Stomach (tissue), 9 donors: ENCODE results near the gene ATP6V1B1. TPM values are rescaled to one million over a fixed set of nuclear protein-coding genes. Genes with fewer than 3 reads are reported as not detected.

ENCODE experiments used
- DNase-seq, 2 donors: peaks; one replicate each; pipeline versions ENCODE4 v3.0.0 to v3.0.0-alpha.2; 2013 to 2019
- H3K27ac ChIP-seq, 5 donors: fragments of 200-600 bp in 4 of 5; sonication (generic) in 4 of 5; one replicate each; pipeline ENCODE4 v1.5.1; 2013 to 2019; ENCODE audit warnings: mild to moderate bottlenecking in 1 of 5, moderate library complexity in 1 of 5
- H3K27me3 ChIP-seq, 3 donors: fragments of 200-600 bp; sonication (generic); one replicate each; pipeline ENCODE4 v1.5.1; 2017 to 2019; ENCODE audit warnings: mixed run types in 1 of 3
- H3K36me3 ChIP-seq, 4 donors: fragments of 200-600 bp; sonication (generic); 1 replicate in 3 of 4; 2 replicates in 1 of 4; pipeline ENCODE4 v1.5.1; 2016 to 2019
- H3K4me1 ChIP-seq, 4 donors: fragments of 200-600 bp; sonication (generic); one replicate each; pipeline ENCODE4 v1.5.1; 2016 to 2019
- H3K4me3 ChIP-seq, 4 donors: fragments of 200-600 bp; sonication (generic) in 3 of 4; one replicate each; pipeline ENCODE4 v1.5.1; 2016 to 2019; ENCODE audit warnings: mild to moderate bottlenecking in 1 of 4
- H3K9me3 ChIP-seq, 4 donors: fragments of 200-600 bp; sonication (generic); one replicate each; pipeline ENCODE4 v1.5.1; 2016 to 2019
- CTCF ChIP-seq, 7 experiments: fragments of 450-650 bp in 4 of 7; fragments of 200-600 bp in 3 of 7; sonication (generic) in 3 of 7; IDR thresholded peaks; one replicate each; pipeline ENCODE4 v1.5.1; 2016 to 2019; ENCODE audit warnings: antibody characterized with exemption in 7 of 7, control low read depth in 2 of 7, mild to moderate bottlenecking in 1 of 7
- EP300 ChIP-seq: sonication (generic); formaldehyde crosslinking; IDR thresholded peaks from one replicate; pipeline ENCODE4 v1.6.1; 2017; ENCODE audit warnings: antibody characterized with exemption
- POLR2A ChIP-seq, 4 donors: fragments of 450-650 bp; IDR thresholded peaks; one replicate each; pipeline ENCODE4 v1.6.1; 2016; ENCODE audit warnings: antibody characterized with exemption in 4 of 4, control low read depth in 2 of 4, mild to moderate bottlenecking in 1 of 4, moderate library complexity in 1 of 4
- POLR2AphosphoS5 ChIP-seq, 3 donors: sonication (generic); formaldehyde crosslinking; IDR thresholded peaks; one replicate each; pipeline ENCODE4 v1.6.1; 2016; ENCODE audit warnings: antibody characterized with exemption in 3 of 3
- WGBS, 5 donors: extraction: QIAGEN DNeasy Blood & Tissue Kit in 3 of 5; methylation state at CpG; one replicate each; pipeline versions ENCODE4 v1.1.5 to v1.1.7; 2013 to 2018; 5-methylcytosine and 5-hydroxymethylcytosine counted together
- intact Hi-C: fragments of 100-400 bp; cut with DNase I; formaldehyde crosslinking; loops from one replicate; pipeline ENCODE4 v1.15.1; 2023; ENCODE audit warnings: low total_unique reads
- polyA plus RNA-seq, 3 donors: library from polyadenylated mRNA; stranded (reverse); fragments of 200-250 nt; gene quantifications; one replicate each; pipeline ENCODE4 v1.2.3, GENCODE V29; 2013
- total RNA-seq, 5 donors: library from RNA; depleted of rRNA; stranded (reverse); fragments of >200 nt; gene quantifications; one replicate each; pipeline versions ENCODE4 v1.1.0 to v1.2.3, GENCODE V29; 2014 to 2016
- donor health status: healthy with polysubstance abuse.
- donor health status: Bipolar disorder and iron deficiency.
- donor health status: healthy.

Gene ATP6V1B1
- total and polyA plus RNA-seq, 8 donors = 0.35 to 0.55 TPM; not detected in 6

GRCh38 chr2:70922235-70923234, 13.2 kb upstream of the ATP6V1B1 start:
- intact Hi-C loops = no loop called here
- TF ChIP-seq POLR2AphosphoS5 (IDR thresholded peaks at IDR 0.05) (no peak), EP300 (no peak), POLR2A (IDR thresholded peaks at IDR 0.05) (no peak), CTCF (IDR thresholded peaks at IDR 0.05) (no peak)
- H3K36me3 ChIP-seq = no peaks in the 10 kb centered on the region
- H3K27ac ChIP-seq = no peak overlapping the region
- no peak overlapping the region for H3K4me3 ChIP-seq
- peak; percentile 7 to 48 for DNase-seq
- WGBS, 5 donors = 66 to 71% (median 67%) methylated on average over 17 to 18 of the region's 18 CpGs
- H3K9me3 ChIP-seq = no peaks in the 10 kb centered on the region
- peaks cover 0 to 67% (median 0%) of the 10 kb centered on the region in 3 donors for H3K27me3 ChIP-seq
- H3K4me1 ChIP-seq = peaks cover 0 to 5% (median 0%) of the 10 kb centered on the region in 4 donors

GRCh38 chr2:70923378-70924015, 12.2 kb upstream of the ATP6V1B1 start:
- H3K4me3 ChIP-seq = no peak overlapping the region
- peaks cover 0 to 69% (median 0%) of the 10 kb centered on the region in 3 donors for H3K27me3 ChIP-seq
- H3K36me3 ChIP-seq = no peaks in the 10 kb centered on the region
- no peaks in the 10 kb centered on the region for H3K9me3 ChIP-seq
- no peak overlapping the region for H3K27ac ChIP-seq
- intact Hi-C loops = no loop called here
- 64 to 78% (median 66%) methylated on average over 10 of the region's 10 CpGs for WGBS, 5 donors
- TF ChIP-seq POLR2AphosphoS5 (IDR thresholded peaks at IDR 0.05) (no peak), POLR2A (IDR thresholded peaks at IDR 0.05) (no peak), CTCF (IDR thresholded peaks at IDR 0.05) (no peak), EP300 (no peak)
- peaks cover 0 to 5% (median 0%) of the 10 kb centered on the region in 4 donors for H3K4me1 ChIP-seq
- peak in 1 of 2 donors; percentile 9 for DNase-seq

- Histone ChIP-seq H3K27me3 (peaks cover 0 to 55% (median 0%) of the 10 kb centered on the region in 3 donors), H3K4me1 (no peaks in the 10 kb centered on the region), H3K9me3 (no peaks in the 10 kb centered on the region), H3K27ac (no peak overlapping the region), H3K4me3 (no peak overlapping the region), H3K36me3 (no peaks in the 10 kb centered on the region)
- 84 to 100% (median 87%) methylated on average over 1 to 2 of the region's 2 CpGs for WGBS, 5 donors
- no peak for TF ChIP-seq POLR2A (IDR thresholded peaks at IDR 0.05)
- TF ChIP-seq CTCF (IDR thresholded peaks at IDR 0.05) = no peak
- TF ChIP-seq EP300 = no peak
- no peak for TF ChIP-seq POLR2AphosphoS5 (IDR thresholded peaks at IDR 0.05)
- DNase-seq = no peak
- intact Hi-C loops = no loop called here
These were observed 9.7 kb upstream of the ATP6V1B1 start for GRCh38 chr2:70926042-70926441.

- 82 to 85% (median 84%) methylated on average over 3 of the region's 3 CpGs for WGBS, 5 donors
- intact Hi-C loops = no loop called here
These were observed 8.6 kb upstream of the ATP6V1B1 start for GRCh38 chr2:70927138-70927537.

More at GRCh38 chr2:70927138-70927537, 8.6 kb upstream of the ATP6V1B1 start:
- H3K27ac ChIP-seq = no peak overlapping the region
- no peak for DNase-seq
- TF ChIP-seq POLR2A (IDR thresholded peaks at IDR 0.05) (no peak), EP300 (no peak), POLR2AphosphoS5 (IDR thresholded peaks at IDR 0.05) (no peak), CTCF (IDR thresholded peaks at IDR 0.05) (no peak)
- H3K4me3 ChIP-seq = no peak overlapping the region
- no peaks in the 10 kb centered on the region for H3K36me3 ChIP-seq
- no peaks in the 10 kb centered on the region for H3K4me1 ChIP-seq
- H3K9me3 ChIP-seq = no peaks in the 10 kb centered on the region
- peaks cover 0 to 51% (median 0%) of the 10 kb centered on the region in 3 donors for H3K27me3 ChIP-seq
